Upper lobe of left lung (tissue), 6 donors: ENCODE results near the gene FAM53A. TPM values are rescaled to one million over a fixed set of nuclear protein-coding genes. Genes with fewer than 3 reads are reported as not detected.

Source experiments
- ATAC-seq, 2 donors: fragments of 200-7000 bp; cut with Tn5 transposase; one replicate each; pipeline ENCODE4 v1.9.1; 2022; ENCODE audit warnings: mild to moderate bottlenecking in 2 of 2, moderate library complexity in 2 of 2; ENCODE audit not compliant: low FRiP score in 2 of 2
- DNase-seq, 2 donors: peaks; one replicate each; pipeline ENCODE4 v3.0.0-alpha.2; 2019 to 2020
- H3K27ac ChIP-seq, 4 donors: fragments of 200-600 bp; sonication (generic); one replicate each; pipeline ENCODE4 v1.5.1; 2016 to 2019
- H3K27me3 ChIP-seq, 4 donors: fragments of 200-600 bp; sonication (generic); one replicate each; pipeline ENCODE4 v1.5.1; 2017 to 2019
- H3K36me3 ChIP-seq, 4 donors: fragments of 200-600 bp; sonication (generic); one replicate each; pipeline ENCODE4 v1.5.1; 2016 to 2019
- H3K4me1 ChIP-seq, 4 donors: fragments of 200-600 bp; sonication (generic); one replicate each; pipeline ENCODE4 v1.5.1; 2018 to 2019
- H3K4me3 ChIP-seq, 4 donors: fragments of 200-600 bp; sonication (generic); one replicate each; pipeline ENCODE4 v1.5.1; 2017 to 2019; ENCODE audit warnings: mild to moderate bottlenecking in 2 of 4, moderate library complexity in 1 of 4
- H3K9me3 ChIP-seq, 4 donors: fragments of 200-600 bp; sonication (generic); one replicate each; pipeline ENCODE4 v1.5.1; 2018 to 2019
- CTCF ChIP-seq, 6 experiments: fragments of 450-650 bp in 4 of 6; fragments of 200-600 bp in 2 of 6; sonication (generic) in 2 of 6; IDR thresholded peaks; one replicate each; pipeline ENCODE4 v1.5.1; 2016 to 2019; ENCODE audit warnings: antibody characterized with exemption in 6 of 6
- EP300 ChIP-seq, 4 donors: sonication (generic); formaldehyde crosslinking; IDR thresholded peaks; one replicate each; pipeline ENCODE4 v1.5.1; 2017; ENCODE audit warnings: antibody characterized with exemption in 4 of 4, control low read depth in 2 of 4
- POLR2A ChIP-seq, 4 donors: fragments of 450-650 bp; IDR thresholded peaks; one replicate each; pipeline ENCODE4 v1.5.1; 2016 to 2017; ENCODE audit warnings: antibody characterized with exemption in 4 of 4, mild to moderate bottlenecking in 2 of 4
- POLR2AphosphoS5 ChIP-seq, 2 donors: sonication (generic); formaldehyde crosslinking; IDR thresholded peaks; one replicate each; pipeline ENCODE4 v1.5.1; 2017; ENCODE audit warnings: antibody characterized with exemption in 2 of 2
- whole genome bisulfite sequencing, 2 donors: methylation state at CpG; one replicate each; pipeline ENCODE4 v1.1.5; 2017 to 2018; 5-methylcytosine and 5-hydroxymethylcytosine counted together
- total RNA-seq, 6 donors: library from RNA; depleted of rRNA in 4 of 6; stranded (reverse); fragments of >200 nt in 4 of 6; gene quantifications; one replicate each; pipeline versions ENCODE4 v1.1.0 to v1.2.1, GENCODE V29; 2016 to 2021
- donor health status: DM: no; HTN: no; CAD: no; lungs with moderate emphysema.
- donor health status: DM: no; HTN: yes; CAD: no; lungs with severe emphysema.

FAM53A gene
- total RNA-seq, 6 donors from 2014 or later, result 0.59 to 17.8 (median 2.5) TPM

DNA sequence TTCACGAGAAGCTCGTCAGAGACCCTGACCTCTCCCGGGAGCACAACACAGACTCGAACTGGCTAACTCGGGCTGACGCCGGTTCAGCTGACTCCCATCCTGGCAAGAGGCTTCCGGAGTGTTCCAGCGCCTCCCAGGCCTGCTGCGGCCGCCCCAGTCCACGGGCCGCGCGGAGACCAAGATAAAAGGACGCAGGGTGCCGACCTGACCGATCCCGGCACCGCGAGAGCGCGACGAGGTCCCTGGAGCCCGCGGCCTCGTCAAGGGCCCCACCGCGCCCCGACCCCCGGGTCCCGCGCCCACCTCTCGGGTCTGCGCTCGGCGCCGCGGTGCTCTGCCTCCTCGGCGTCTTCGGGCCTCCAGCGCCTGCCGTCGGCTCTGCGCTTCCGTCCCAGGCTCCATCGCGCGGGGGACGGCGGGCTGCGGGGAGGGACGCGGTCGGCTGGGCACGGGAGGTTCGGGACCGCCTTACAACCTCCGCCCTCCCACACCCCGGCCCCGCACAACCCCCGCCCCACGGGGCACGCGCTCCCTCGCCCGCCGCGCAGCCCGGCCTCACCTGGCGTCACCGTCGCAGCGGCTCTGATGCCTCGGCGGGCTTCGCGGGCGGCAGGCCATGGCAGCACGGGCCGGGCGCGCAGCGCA lies 27.6 kb upstream of the FAM53A start:
- H3K4me3 ChIP-seq, result peak overlapping the region; percentile 63 to 94 (median 88)
- H3K27me3 ChIP-seq, result no peaks in the 10 kb centered on the region
- H3K4me1 ChIP-seq, result peaks cover 37 to 58% (median 42%) of the 10 kb centered on the region in 4 donors
- H3K27ac ChIP-seq, result peak overlapping the region; percentile 97 to 100 (median 98)
- H3K36me3 ChIP-seq, result peaks cover 0 to 8% (median 4%) of the 10 kb centered on the region in 4 donors
- peak in 1 of 2 donors; percentile 69 for DNase-seq
- no peak for TF ChIP-seq POLR2A (IDR thresholded peaks at IDR 0.05)
- no peak for TF ChIP-seq EP300 (IDR thresholded peaks at IDR 0.05)
- TF ChIP-seq POLR2AphosphoS5 (IDR thresholded peaks at IDR 0.05), result no peak
- no peak for TF ChIP-seq CTCF (IDR thresholded peaks at IDR 0.05)
- 0% methylated on average over 8 to 11 of the region's 85 CpGs for WGBS, 2 donors
- peak in 1 of 2 donors; percentile 64 for ATAC-seq
- no peaks in the 10 kb centered on the region for H3K9me3 ChIP-seq

GRCh38 chr4:1711055-1711570 lies 27.0 kb upstream of the FAM53A start:
- H3K27ac ChIP-seq, result peak overlapping the region; percentile 97 to 100 (median 98)
- DNase-seq (no peak), ATAC-seq (no peak)
- peak overlapping the region; percentile 63 to 94 (median 88) for H3K4me3 ChIP-seq
- no peaks in the 10 kb centered on the region for H3K27me3 ChIP-seq
- H3K4me1 ChIP-seq, result peaks cover 37 to 55% (median 42%) of the 10 kb centered on the region in 4 donors
- 13 to 19% methylated on average over 22 of the region's 22 CpGs for WGBS, 2 donors
- TF ChIP-seq EP300 (IDR thresholded peaks at IDR 0.05) (no peak), CTCF (IDR thresholded peaks at IDR 0.05) (no peak), POLR2AphosphoS5 (IDR thresholded peaks at IDR 0.05) (no peak), POLR2A (IDR thresholded peaks at IDR 0.05) (no peak)
- H3K36me3 ChIP-seq, result peaks cover 0 to 6% (median 6%) of the 10 kb centered on the region in 4 donors
- H3K9me3 ChIP-seq, result no peaks in the 10 kb centered on the region

GRCh38 chr4:1708581-1708980 lies 24.5 kb upstream of the FAM53A start:
- no peak overlapping the region for H3K27ac ChIP-seq

DNA sequence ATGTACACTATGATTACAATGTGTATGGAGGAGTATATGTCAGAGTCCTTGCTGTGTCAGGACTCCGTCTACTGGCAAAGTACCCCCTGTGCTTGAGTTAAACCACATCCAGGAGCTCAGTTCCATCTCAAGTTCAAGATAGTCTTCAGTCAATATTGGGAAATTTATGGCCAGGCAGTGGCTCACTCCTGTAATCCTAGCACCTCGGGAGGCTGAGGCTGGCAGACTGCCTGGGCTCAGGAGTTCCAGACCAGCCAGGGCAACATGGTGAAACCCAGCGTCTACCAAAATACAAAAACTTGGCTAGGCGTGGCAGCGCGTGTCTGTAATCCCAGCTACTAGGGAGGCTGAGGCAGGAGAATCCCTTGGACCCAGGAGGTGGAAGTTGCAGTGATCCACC lies 22.2 kb upstream of the FAM53A start:
- Histone ChIP-seq H3K9me3 (no peaks in the 10 kb centered on the region), H3K4me3 (no peak overlapping the region), H3K36me3 (peaks cover 2 to 37% (median 18%) of the 10 kb centered on the region in 4 donors), H3K27ac (no peak overlapping the region), H3K27me3 (no peaks in the 10 kb centered on the region), H3K4me1 (peaks cover 21 to 27% (median 25%) of the 10 kb centered on the region in 4 donors)
- ATAC-seq (no peak), DNase-seq (no peak)
- WGBS, 2 donors, result 79 to 82% methylated on average over 6 of the region's 6 CpGs
- TF ChIP-seq POLR2A (IDR thresholded peaks at IDR 0.05) (no peak), EP300 (IDR thresholded peaks at IDR 0.05) (no peak), POLR2AphosphoS5 (IDR thresholded peaks at IDR 0.05) (no peak)

More at GRCh38 chr4:1708581-1708980, 24.5 kb upstream of the FAM53A start:
- Histone ChIP-seq H3K4me1 (peaks cover 27 to 35% (median 31%) of the 10 kb centered on the region in 4 donors), H3K9me3 (no peaks in the 10 kb centered on the region), H3K27me3 (no peaks in the 10 kb centered on the region), H3K4me3 (no peak overlapping the region), H3K36me3 (peaks cover 2 to 18% (median 8%) of the 10 kb centered on the region in 4 donors)
- TF ChIP-seq POLR2A (IDR thresholded peaks at IDR 0.05) (no peak), POLR2AphosphoS5 (IDR thresholded peaks at IDR 0.05) (no peak), EP300 (IDR thresholded peaks at IDR 0.05) (no peak), CTCF (IDR thresholded peaks at IDR 0.05) (no peak)
- WGBS, 2 donors, result 34 to 46% methylated on average over 1 of the region's 1 CpG
- DNase-seq (no peak), ATAC-seq (no peak)

GRCh38 chr4:1705732-1706131 lies 21.6 kb upstream of the FAM53A start:
- TF ChIP-seq EP300 (IDR thresholded peaks at IDR 0.05) (no peak), CTCF (IDR thresholded peaks at IDR 0.05) (no peak), POLR2AphosphoS5 (IDR thresholded peaks at IDR 0.05) (no peak), POLR2A (IDR thresholded peaks at IDR 0.05) (no peak)
- Histone ChIP-seq H3K27ac (no peak overlapping the region), H3K27me3 (no peaks in the 10 kb centered on the region), H3K4me1 (peaks cover 16 to 21% (median 20%) of the 10 kb centered on the region in 4 donors), H3K9me3 (no peaks in the 10 kb centered on the region), H3K36me3 (peaks cover 2 to 43% (median 18%) of the 10 kb centered on the region in 4 donors), H3K4me3 (no peak overlapping the region)
- DNase-seq, result no peak
- 96% methylated on average over 6 of the region's 6 CpGs for WGBS, 2 donors
- no peak for ATAC-seq
